Esophagus squamous epithelium (tissue), 4 donors: ENCODE measurements around the gene CD47.

Experiments
- POLR2A ChIP-seq, 4 donors: fragments of 450-650 bp; IDR thresholded peaks; one replicate each; pipeline ENCODE4 v1.6.1; 2017; ENCODE audit warnings: antibody characterized with exemption in 4 of 4, mild to moderate bottlenecking in 4 of 4, moderate library complexity in 3 of 4
- TF ChIP-seq, protein P1 (sequence below), 6 experiments: fragments of 450-650 bp in 4 of 6; fragments of 200-600 bp in 2 of 6; sonication (generic) in 2 of 6; IDR thresholded peaks; one replicate each; pipeline ENCODE4 v1.5.1; 2016 to 2019; ENCODE audit warnings: antibody characterized with exemption in 6 of 6, mild to moderate bottlenecking in 4 of 6, moderate library complexity in 4 of 6

DNA sequence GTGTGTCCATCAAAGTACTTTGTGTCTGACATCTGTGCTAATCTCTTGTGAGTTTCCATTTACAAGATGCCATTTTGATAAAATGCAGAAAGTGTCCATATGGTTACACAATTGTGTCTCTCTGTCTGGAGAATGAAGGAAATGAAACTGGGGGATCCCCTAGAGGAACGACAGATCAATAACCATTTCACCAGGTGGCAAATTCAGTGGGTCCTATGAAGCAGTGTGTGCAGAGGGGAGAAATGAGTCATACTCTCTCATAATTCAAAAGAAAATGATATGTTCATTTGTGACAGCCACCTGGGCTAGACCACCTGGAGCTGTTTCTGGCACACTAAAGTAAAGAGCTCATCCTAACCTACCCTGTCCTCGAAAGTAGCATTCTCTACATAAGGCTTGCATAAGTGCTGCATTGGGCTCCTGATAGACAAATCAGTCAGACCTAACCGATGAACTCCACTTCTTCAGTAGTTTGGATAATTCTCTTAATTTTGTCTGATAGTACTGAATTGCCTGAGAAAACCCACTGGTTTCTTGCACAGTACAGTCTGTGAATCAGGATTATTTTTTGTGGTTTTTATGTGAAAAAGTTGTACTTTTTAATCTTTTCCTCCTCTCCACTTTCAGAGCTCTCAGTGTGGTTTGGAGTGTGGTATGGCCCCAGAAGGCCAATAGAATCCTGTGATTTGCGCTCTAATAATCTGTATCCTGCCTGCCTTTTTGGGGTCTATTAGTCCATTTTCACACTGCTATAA is 10.3 kb upstream of the CD47 start:
- TF ChIP-seq, protein P1, sequence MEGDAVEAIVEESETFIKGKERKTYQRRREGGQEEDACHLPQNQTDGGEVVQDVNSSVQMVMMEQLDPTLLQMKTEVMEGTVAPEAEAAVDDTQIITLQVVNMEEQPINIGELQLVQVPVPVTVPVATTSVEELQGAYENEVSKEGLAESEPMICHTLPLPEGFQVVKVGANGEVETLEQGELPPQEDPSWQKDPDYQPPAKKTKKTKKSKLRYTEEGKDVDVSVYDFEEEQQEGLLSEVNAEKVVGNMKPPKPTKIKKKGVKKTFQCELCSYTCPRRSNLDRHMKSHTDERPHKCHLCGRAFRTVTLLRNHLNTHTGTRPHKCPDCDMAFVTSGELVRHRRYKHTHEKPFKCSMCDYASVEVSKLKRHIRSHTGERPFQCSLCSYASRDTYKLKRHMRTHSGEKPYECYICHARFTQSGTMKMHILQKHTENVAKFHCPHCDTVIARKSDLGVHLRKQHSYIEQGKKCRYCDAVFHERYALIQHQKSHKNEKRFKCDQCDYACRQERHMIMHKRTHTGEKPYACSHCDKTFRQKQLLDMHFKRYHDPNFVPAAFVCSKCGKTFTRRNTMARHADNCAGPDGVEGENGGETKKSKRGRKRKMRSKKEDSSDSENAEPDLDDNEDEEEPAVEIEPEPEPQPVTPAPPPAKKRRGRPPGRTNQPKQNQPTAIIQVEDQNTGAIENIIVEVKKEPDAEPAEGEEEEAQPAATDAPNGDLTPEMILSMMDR (IDR thresholded peaks at IDR 0.05): no peak
- no peak for TF ChIP-seq POLR2A (IDR thresholded peaks at IDR 0.05)
